Testis (tissue), 3 donors: Measurements from ENCODE around the gene MAMSTR. TPM values are rescaled to one million over a fixed set of nuclear protein-coding genes. Genes with fewer than 3 reads are reported as not detected.

Experiments
- DNase-seq: peaks from one replicate; pipeline ENCODE4 v3.0.0-alpha.2; 2019
- H3K27ac ChIP-seq, 2 donors: fragments of 200-600 bp; sonication (generic); one replicate each; pipeline ENCODE4 v1.5.1; 2019
- H3K27me3 ChIP-seq: fragments of 200-600 bp; sonication (generic); one replicate; pipeline ENCODE4 v1.5.1; 2019
- H3K36me3 ChIP-seq: fragments of 200-600 bp; sonication (generic); one replicate; pipeline ENCODE4 v1.5.1; 2017; ENCODE audit warnings: low read depth; ENCODE audit errors: missing control alignments
- H3K4me1 ChIP-seq: fragments of 200-600 bp; sonication (generic); one replicate; pipeline ENCODE4 v1.5.1; 2019
- H3K4me3 ChIP-seq, 2 donors: fragments of 200-600 bp; sonication (generic); one replicate each; pipeline ENCODE4 v1.5.1; 2017 to 2019
- H3K9me3 ChIP-seq: fragments of 200-600 bp; sonication (generic); one replicate; pipeline ENCODE4 v1.5.1; 2017
- POLR2A ChIP-seq: fragments of 450-650 bp; IDR thresholded peaks from one replicate; pipeline ENCODE4 v1.6.1; 2017; ENCODE audit warnings: antibody characterized with exemption, mild to moderate bottlenecking, moderate library complexity
- WGBS, 2 donors: methylation state at CpG; one replicate each; pipeline ENCODE4 v1.1.5; 2018; 5-methylcytosine and 5-hydroxymethylcytosine counted together
- intact Hi-C: fragments of 100-400 bp; cut with DNase I; formaldehyde crosslinking; loops from one replicate; pipeline ENCODE4 v1.15.1; 2023; ENCODE audit warnings: low total_unique reads
- polyA plus RNA-seq: library from polyadenylated mRNA; stranded (reverse); fragments of 350-450 nt; fragmentation: Illumina TruSeq; extraction: RNeasy Lipid Tissue Mini Kit (QIAGEN cat#74804); gene quantifications from one replicate; pipeline ENCODE4 v1.2.3, GENCODE V29; 2014; ENCODE audit warnings: low read depth, low replicate concordance; ENCODE audit not compliant: insufficient read depth
- total RNA-seq, 2 donors: library from RNA; depleted of rRNA; stranded (reverse); fragments of >200 nt; gene quantifications; one replicate each; pipeline ENCODE4 v1.2.3, GENCODE V29; 2016
- TF ChIP-seq, protein P1 (sequence below), 3 experiments: fragments of 450-650 bp in 2 of 3; fragments of 200-600 bp in 1 of 3; sonication (generic) in 1 of 3; IDR thresholded peaks; one replicate each; pipeline ENCODE4 v1.5.1; 2016 to 2019; ENCODE audit warnings: antibody characterized with exemption in 3 of 3, mild to moderate bottlenecking in 2 of 3, moderate library complexity in 1 of 3

MAMSTR gene
- total and polyA plus RNA-seq, 3 donors from 2014 or later: 15.0 to 21.8 (median 21.8) TPM

DNA sequence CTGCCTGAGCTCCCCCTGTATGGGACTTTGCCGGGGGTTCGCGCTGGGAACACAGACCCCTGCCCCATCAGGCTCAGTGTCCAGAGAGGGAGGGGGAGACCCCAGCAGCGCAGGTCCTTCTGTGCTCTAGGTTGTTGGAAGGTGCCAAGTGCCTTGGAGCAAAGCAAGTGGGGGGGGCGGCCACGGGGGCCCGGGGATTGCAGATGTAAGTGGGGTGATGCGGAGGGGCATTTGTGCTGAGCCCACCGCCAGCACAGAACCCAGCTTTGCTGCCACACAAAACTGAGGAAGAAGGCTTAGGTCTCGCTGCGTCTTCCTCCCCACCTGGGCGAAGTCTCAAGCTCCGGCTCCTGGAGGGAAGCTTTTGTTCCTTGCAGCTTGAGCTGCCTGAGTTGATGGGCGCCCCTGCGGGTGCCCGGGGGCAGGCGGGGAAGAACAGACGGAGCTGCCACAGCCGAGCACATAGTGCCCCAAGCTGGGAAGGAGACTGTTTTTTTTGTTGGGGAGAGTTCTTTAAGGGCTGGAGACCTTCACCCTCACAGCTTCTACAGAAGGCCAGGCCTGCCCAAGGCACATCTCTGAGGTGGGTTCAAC lies 45.2 kb downstream of the MAMSTR start:
- Histone ChIP-seq H3K4me1 (peaks cover 15% of the 10 kb centered on the region), H3K36me3 (no peaks in the 10 kb centered on the region), H3K9me3 (no peaks in the 10 kb centered on the region), H3K4me3 (no peak overlapping the region), H3K27ac (no peak overlapping the region), H3K27me3 (no peaks in the 10 kb centered on the region)
- no peak for DNase-seq
- 79 to 82% methylated on average over 6 to 14 of the region's 19 CpGs for WGBS, 2 donors
- intact Hi-C loops: no loop called here
- no peak for TF ChIP-seq POLR2A
- TF ChIP-seq, protein P1, sequence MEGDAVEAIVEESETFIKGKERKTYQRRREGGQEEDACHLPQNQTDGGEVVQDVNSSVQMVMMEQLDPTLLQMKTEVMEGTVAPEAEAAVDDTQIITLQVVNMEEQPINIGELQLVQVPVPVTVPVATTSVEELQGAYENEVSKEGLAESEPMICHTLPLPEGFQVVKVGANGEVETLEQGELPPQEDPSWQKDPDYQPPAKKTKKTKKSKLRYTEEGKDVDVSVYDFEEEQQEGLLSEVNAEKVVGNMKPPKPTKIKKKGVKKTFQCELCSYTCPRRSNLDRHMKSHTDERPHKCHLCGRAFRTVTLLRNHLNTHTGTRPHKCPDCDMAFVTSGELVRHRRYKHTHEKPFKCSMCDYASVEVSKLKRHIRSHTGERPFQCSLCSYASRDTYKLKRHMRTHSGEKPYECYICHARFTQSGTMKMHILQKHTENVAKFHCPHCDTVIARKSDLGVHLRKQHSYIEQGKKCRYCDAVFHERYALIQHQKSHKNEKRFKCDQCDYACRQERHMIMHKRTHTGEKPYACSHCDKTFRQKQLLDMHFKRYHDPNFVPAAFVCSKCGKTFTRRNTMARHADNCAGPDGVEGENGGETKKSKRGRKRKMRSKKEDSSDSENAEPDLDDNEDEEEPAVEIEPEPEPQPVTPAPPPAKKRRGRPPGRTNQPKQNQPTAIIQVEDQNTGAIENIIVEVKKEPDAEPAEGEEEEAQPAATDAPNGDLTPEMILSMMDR (IDR thresholded peaks at IDR 0.05): no peak

- Histone ChIP-seq H3K4me1 (peaks cover 15% of the 10 kb centered on the region), H3K27me3 (no peaks in the 10 kb centered on the region), H3K27ac (no peak overlapping the region), H3K36me3 (no peaks in the 10 kb centered on the region), H3K9me3 (no peaks in the 10 kb centered on the region), H3K4me3 (no peak overlapping the region)
- no peak for DNase-seq
- 83 to 84% methylated on average over 18 to 25 of the region's 25 CpGs for WGBS, 2 donors
- intact Hi-C loops: no loop called here
- TF ChIP-seq, protein P1 (IDR thresholded peaks at IDR 0.05): no peak
- no peak for TF ChIP-seq POLR2A
These were observed 46.0 kb downstream of the MAMSTR start for GRCh38 chr19:48673436-48674100.

DNA sequence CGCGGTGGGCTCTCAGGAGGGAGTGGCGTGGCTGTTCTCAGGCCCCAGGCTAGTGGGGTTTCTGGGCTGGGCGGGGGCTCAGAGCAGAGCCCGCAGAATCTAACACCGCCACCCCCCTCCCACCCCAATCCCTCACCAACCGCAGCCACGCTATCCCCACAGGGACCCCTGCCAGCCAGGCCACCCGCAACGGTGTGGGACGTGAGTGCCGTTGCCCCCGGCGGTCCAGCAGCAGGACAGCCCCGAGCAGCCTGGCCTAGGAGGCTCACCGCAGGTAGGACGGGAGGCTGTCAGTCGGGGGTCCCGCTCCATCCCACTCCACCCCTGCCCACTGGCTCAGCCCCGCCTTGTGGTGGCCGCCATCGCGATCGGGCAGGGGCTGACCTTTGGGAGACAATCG lies 46.5 kb downstream of the MAMSTR start, which contains the start of gene NTN5:
Gene NTN5 (minus strand): TSS at position 24 of the 400 bp plus-strand sequence. CDS start 2,031 bp downstream, outside the sequence.
- no peak for TF ChIP-seq POLR2A
- TF ChIP-seq, protein P1 (IDR thresholded peaks at IDR 0.05): no peak
- Histone ChIP-seq H3K4me3 (no peak within 1 kb of the TSS), H3K9me3 (no peaks in the 10 kb centered on the region), H3K36me3 (no peaks in the 10 kb centered on the region), H3K27ac (no peak within 1 kb of the TSS), H3K4me1 (peaks cover 15% of the 10 kb centered on the region), H3K27me3 (no peaks in the 10 kb centered on the region)
- DNase-seq: no peak
- WGBS, 2 donors: 89 to 91% methylated on average over 11 to 17 of the region's 25 CpGs
- intact Hi-C loops: no loop called here

GRCh38 chr19:48671446-48671995 lies 48.0 kb downstream of the MAMSTR start:
- Histone ChIP-seq H3K27ac (no peak overlapping the region), H3K27me3 (no peaks in the 10 kb centered on the region), H3K9me3 (no peaks in the 10 kb centered on the region), H3K4me3 (no peak overlapping the region), H3K36me3 (no peaks in the 10 kb centered on the region), H3K4me1 (peaks cover 15% of the 10 kb centered on the region)
- 76 to 85% methylated on average over 5 to 10 of the region's 10 CpGs for WGBS, 2 donors
- no peak for DNase-seq
- intact Hi-C loops: no loop called here
- TF ChIP-seq, protein P1 (IDR thresholded peaks at IDR 0.05): no peak
- no peak for TF ChIP-seq POLR2A
